Measurements from ENCODE around the gene PLGRKT. TPM values are rescaled to one million over a fixed set of nuclear protein-coding genes. Genes with fewer than 3 reads are reported as not detected.

PLGRKT gene
- polyA plus RNA-seq, 1 experiment: 13.1 TPM

GRCh38 chr9:5360341-5360740, 77.4 kb downstream of the PLGRKT start:
- Histone ChIP-seq H3K4me3 (ENCODE audit: low read depth, low read length) (no peak overlapping the region), H3K9me3 (ENCODE audit: control insufficient read depth, insufficient read depth, low read length) (no peaks in the 10 kb centered on the region), H3K27ac (ENCODE audit: low read depth, low read length) (no peak overlapping the region), H3K27me3 (ENCODE audit: control insufficient read depth, insufficient read depth, low read length) (no peaks in the 10 kb centered on the region)
- TF ChIP-seq CTCF (IDR thresholded peaks at IDR 0.05; ENCODE audit: low read depth, low read length): no peak
- ChIA-PET CTCF (no interaction called here), POLR2A (no interaction called here)
- no peak for DNase-seq (ENCODE audit: low read depth, low spot score)

- no peaks in the 10 kb centered on the region for H3K9me3 ChIP-seq (ENCODE audit: control insufficient read depth, insufficient read depth, low read length)
- H3K27ac ChIP-seq (ENCODE audit: low read depth, low read length): no peak overlapping the region
- no peak overlapping the region for H3K4me3 ChIP-seq (ENCODE audit: low read depth, low read length)
- H3K27me3 ChIP-seq (ENCODE audit: control insufficient read depth, insufficient read depth, low read length): no peaks in the 10 kb centered on the region
- POLR2A ChIA-PET: no interaction called here
- TF ChIP-seq CTCF (IDR thresholded peaks at IDR 0.05; ENCODE audit: low read depth, low read length): no peak
- CTCF ChIA-PET: interaction anchor here (0.6 kb wide), 1 partner anchor 43 kb away, joined by 3 read pairs; no protein-coding TSS in a partner anchor
- DNase-seq (ENCODE audit: low read depth, low spot score): no peak
These were observed 80.2 kb downstream of the PLGRKT start for GRCh38 chr9:5357431-5358105.

- DNase-seq (ENCODE audit: low read depth, low spot score): no peak
These were observed 81.9 kb downstream of the PLGRKT start for GRCh38 chr9:5355817-5356216.

GRCh38 chr9:5355226-5355625, 82.5 kb downstream of the PLGRKT start:
- ChIA-PET POLR2A (no interaction called here), CTCF (interaction anchor here (1.2 kb wide), 1 partner anchor 235 kb away, joined by 3 read pairs; no protein-coding TSS in a partner anchor)
- Histone ChIP-seq H3K9me3 (ENCODE audit: control insufficient read depth, insufficient read depth, low read length) (peaks cover 5% of the 10 kb centered on the region; the same call in 1 of the 2 replicates), H3K4me3 (ENCODE audit: low read depth, low read length) (no peak overlapping the region), H3K27me3 (ENCODE audit: control insufficient read depth, insufficient read depth, low read length) (no peaks in the 10 kb centered on the region), H3K27ac (ENCODE audit: low read depth, low read length) (no peak overlapping the region)
- no peak for TF ChIP-seq CTCF (IDR thresholded peaks at IDR 0.05; ENCODE audit: low read depth, low read length)
- DNase-seq (ENCODE audit: low read depth, low spot score): no peak

More at GRCh38 chr9:5355817-5356216, 81.9 kb downstream of the PLGRKT start:
- CTCF ChIA-PET: interaction anchor here (1.2 kb wide), 1 partner anchor 235 kb away, joined by 3 read pairs; no protein-coding TSS in a partner anchor
- H3K4me3 ChIP-seq (ENCODE audit: low read depth, low read length): no peak overlapping the region
- POLR2A ChIA-PET: no interaction called here
- H3K27me3 ChIP-seq (ENCODE audit: control insufficient read depth, insufficient read depth, low read length): no peaks in the 10 kb centered on the region
- no peaks in the 10 kb centered on the region for H3K9me3 ChIP-seq (ENCODE audit: control insufficient read depth, insufficient read depth, low read length)
- TF ChIP-seq CTCF (IDR thresholded peaks at IDR 0.05; ENCODE audit: low read depth, low read length): no peak
- no peak overlapping the region for H3K27ac ChIP-seq (ENCODE audit: low read depth, low read length)

- Histone ChIP-seq H3K27ac (ENCODE audit: low read depth, low read length) (no peak overlapping the region), H3K9me3 (ENCODE audit: control insufficient read depth, insufficient read depth, low read length) (peaks cover 5% of the 10 kb centered on the region; the same call in 1 of the 2 replicates), H3K4me3 (ENCODE audit: low read depth, low read length) (no peak overlapping the region), H3K27me3 (ENCODE audit: control insufficient read depth, insufficient read depth, low read length) (no peaks in the 10 kb centered on the region)
- DNase-seq (ENCODE audit: low read depth, low spot score): no peak
- ChIA-PET POLR2A (no interaction called here), CTCF (interaction anchor here (1.8 kb wide), 1 partner anchor 236 kb away, joined by 4 read pairs; no protein-coding TSS in a partner anchor)
- TF ChIP-seq CTCF (IDR thresholded peaks at IDR 0.05; ENCODE audit: low read depth, low read length): no peak
These were observed 83.5 kb downstream of the PLGRKT start for GRCh38 chr9:5354184-5354583.
